Endothelial cell of coronary artery (primary cell): ENCODE data around the gene PLK2. TPM values are rescaled to one million over a fixed set of nuclear protein-coding genes. Genes with fewer than 3 reads are reported as not detected.

Source experiments
- total RNA-seq: library from RNA; depleted of rRNA; stranded (reverse); fragments of >200 nt; gene quantifications from 2 replicates; pipeline ENCODE4 v1.2.3, GENCODE V29; 2014

PLK2 gene
- total RNA-seq, result 882 and 1,035 TPM in 2 replicates

DNA sequence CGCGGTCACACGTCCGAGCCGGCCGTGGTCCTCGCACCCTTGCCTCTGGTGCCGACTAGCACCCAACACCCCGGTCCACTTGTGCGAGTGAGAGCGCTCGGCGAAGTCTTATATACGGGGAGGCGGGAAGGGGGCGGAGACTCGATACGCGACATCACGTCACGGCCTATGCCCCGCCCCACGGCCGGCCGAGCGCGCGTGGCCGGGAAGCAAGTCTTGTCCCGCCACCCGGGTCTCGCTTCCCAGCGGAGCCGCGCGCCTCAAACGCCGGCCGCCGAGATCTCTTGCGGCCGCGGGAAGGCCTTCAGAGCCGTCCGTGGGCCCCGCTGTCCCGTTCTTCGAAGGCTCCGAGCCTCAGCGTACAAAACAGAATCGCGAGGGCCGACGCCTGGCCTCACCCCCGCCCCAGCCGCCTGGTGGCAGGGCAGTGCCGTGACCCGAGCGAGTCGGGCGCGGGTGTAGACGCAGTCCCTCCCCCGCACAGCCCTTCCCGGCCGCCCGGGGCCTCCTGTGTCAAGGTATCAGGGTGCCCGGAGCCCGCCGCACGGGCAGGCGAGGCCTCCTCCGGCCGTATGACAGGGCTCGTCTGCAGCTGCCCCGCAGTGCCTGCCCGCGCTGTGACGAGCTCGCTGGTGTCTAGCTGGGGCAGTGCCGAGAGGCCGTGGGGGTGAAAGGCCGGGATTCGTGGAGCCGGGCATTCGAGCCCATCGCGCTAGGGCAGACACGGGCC is at the start of gene PLK2:
PLK2 (minus strand) TSS at position 85 of the 730 bp plus-strand sequence. CDS start 127 bp downstream, outside the sequence.

GRCh38 chr5:58491216-58491892 is 31.5 kb upstream of the PLK2 start, which contains the start of gene GAPT:
Gene GAPT (plus strand): TSS chr5:58491435. CDS start chr5:58494537, 3,102 bp downstream.

Other genes starting within 250 kb of the PLK2 start
- not detected in 2 replicates for gene GAPT, start 31.3 kb upstream of the PLK2 start, total RNA-seq
- under 0.01 TPM in 1 of 2 replicates, not detected in the other for gene RAB3C, start 123.0 kb upstream of the PLK2 start, total RNA-seq